IMR-90 (cell line): ENCODE measurements around the gene NOP16.

Source experiments
- CEBPB ChIP-seq: IDR thresholded peaks from 2 replicates; pipeline ENCODE4 v1.6.1; 2012; ENCODE audit warnings: low read depth, low read length, improper control_type of control experiment
- MAZ ChIP-seq: IDR thresholded peaks from 2 replicates; pipeline ENCODE4 v1.6.1; 2012; ENCODE audit warnings: low read depth, mild to moderate bottlenecking, low read length, improper control_type of control experiment, moderate library complexity, borderline replicate concordance
- NFE2L2 ChIP-seq: fragments of 150-350 bp; IDR thresholded peaks from 2 replicates; pipeline ENCODE4 v1.6.1; 2016; ENCODE audit warnings: low read depth, mild to moderate bottlenecking, low read length
- POLR2A ChIP-seq: IDR thresholded peaks from 2 replicates; pipeline ENCODE4 v1.6.1; 2012; ENCODE audit warnings: mild to moderate bottlenecking, low read depth, low read length
- RAD21 ChIP-seq: IDR thresholded peaks from 2 replicates; pipeline ENCODE4 v1.6.1; 2012; ENCODE audit warnings: low read length, improper control_type of control experiment
- RCOR1 ChIP-seq: IDR thresholded peaks from 2 replicates; pipeline ENCODE4 v1.6.1; 2012; ENCODE audit warnings: mild to moderate bottlenecking, low read length, improper control_type of control experiment; ENCODE audit not compliant: insufficient replicate concordance
- SMC3 ChIP-seq: fragments of 150-350 bp; IDR thresholded peaks from 2 replicates; pipeline ENCODE4 v1.6.1; 2016; ENCODE audit warnings: low read depth, mild to moderate bottlenecking, antibody characterized with exemption, low read length, moderate library complexity
- USF2 ChIP-seq: fragments of 150-350 bp; IDR thresholded peaks from 2 replicates; pipeline ENCODE4 v1.6.1; 2017; ENCODE audit warnings: mild to moderate bottlenecking, antibody characterized with exemption, low read length, low read depth
- TF ChIP-seq, protein P1 (sequence below): conservative IDR thresholded peaks from 2 replicates; pipeline ENCODE4 v1.5.1; 2012; ENCODE audit warnings: mild to moderate bottlenecking, low read depth, low read length, improper control_type of control experiment
- TF ChIP-seq, protein P2 (sequence below): fragments of 150-350 bp; IDR thresholded peaks from 2 replicates; pipeline ENCODE4 v1.6.1; 2016; ENCODE audit warnings: low read depth, mild to moderate bottlenecking, low read length, moderate library complexity, borderline replicate concordance

DNA sequence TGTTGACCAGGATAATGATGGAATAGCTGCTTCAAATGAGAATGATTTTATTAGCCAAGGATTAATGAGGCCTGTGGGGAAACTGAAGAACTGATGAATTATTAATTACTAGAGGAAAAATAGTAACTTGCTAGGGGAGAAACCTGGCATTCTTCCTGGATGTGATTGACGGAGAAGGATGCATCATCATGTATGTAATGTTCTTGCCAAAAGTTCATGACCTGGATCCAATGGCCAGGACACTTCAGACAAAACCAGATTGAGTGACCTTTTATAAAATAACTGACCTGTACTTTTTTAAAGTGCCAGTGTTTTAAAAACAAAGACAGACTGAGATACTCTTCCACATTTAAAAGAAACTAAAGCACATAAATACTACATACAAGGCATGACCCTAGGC is 50.5 kb downstream of the NOP16 start:
- TF ChIP-seq, protein P1, sequence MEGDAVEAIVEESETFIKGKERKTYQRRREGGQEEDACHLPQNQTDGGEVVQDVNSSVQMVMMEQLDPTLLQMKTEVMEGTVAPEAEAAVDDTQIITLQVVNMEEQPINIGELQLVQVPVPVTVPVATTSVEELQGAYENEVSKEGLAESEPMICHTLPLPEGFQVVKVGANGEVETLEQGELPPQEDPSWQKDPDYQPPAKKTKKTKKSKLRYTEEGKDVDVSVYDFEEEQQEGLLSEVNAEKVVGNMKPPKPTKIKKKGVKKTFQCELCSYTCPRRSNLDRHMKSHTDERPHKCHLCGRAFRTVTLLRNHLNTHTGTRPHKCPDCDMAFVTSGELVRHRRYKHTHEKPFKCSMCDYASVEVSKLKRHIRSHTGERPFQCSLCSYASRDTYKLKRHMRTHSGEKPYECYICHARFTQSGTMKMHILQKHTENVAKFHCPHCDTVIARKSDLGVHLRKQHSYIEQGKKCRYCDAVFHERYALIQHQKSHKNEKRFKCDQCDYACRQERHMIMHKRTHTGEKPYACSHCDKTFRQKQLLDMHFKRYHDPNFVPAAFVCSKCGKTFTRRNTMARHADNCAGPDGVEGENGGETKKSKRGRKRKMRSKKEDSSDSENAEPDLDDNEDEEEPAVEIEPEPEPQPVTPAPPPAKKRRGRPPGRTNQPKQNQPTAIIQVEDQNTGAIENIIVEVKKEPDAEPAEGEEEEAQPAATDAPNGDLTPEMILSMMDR, result no peak
- TF ChIP-seq USF2 (no peak), POLR2A (no peak), RAD21 (no peak), RCOR1 (no peak), NFE2L2 (no peak), SMC3 (no peak), CEBPB (no peak), MAZ (no peak)
- TF ChIP-seq, protein P2, sequence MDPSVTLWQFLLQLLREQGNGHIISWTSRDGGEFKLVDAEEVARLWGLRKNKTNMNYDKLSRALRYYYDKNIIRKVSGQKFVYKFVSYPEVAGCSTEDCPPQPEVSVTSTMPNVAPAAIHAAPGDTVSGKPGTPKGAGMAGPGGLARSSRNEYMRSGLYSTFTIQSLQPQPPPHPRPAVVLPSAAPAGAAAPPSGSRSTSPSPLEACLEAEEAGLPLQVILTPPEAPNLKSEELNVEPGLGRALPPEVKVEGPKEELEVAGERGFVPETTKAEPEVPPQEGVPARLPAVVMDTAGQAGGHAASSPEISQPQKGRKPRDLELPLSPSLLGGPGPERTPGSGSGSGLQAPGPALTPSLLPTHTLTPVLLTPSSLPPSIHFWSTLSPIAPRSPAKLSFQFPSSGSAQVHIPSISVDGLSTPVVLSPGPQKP, result no peak
